ENCODE data around the gene ABCG1. TPM values are rescaled to one million over a fixed set of nuclear protein-coding genes. Genes with fewer than 3 reads are reported as not detected.

The ABCG1 gene
- total RNA-seq, 1 experiment from 2014 or later, result 2.5 TPM

DNA sequence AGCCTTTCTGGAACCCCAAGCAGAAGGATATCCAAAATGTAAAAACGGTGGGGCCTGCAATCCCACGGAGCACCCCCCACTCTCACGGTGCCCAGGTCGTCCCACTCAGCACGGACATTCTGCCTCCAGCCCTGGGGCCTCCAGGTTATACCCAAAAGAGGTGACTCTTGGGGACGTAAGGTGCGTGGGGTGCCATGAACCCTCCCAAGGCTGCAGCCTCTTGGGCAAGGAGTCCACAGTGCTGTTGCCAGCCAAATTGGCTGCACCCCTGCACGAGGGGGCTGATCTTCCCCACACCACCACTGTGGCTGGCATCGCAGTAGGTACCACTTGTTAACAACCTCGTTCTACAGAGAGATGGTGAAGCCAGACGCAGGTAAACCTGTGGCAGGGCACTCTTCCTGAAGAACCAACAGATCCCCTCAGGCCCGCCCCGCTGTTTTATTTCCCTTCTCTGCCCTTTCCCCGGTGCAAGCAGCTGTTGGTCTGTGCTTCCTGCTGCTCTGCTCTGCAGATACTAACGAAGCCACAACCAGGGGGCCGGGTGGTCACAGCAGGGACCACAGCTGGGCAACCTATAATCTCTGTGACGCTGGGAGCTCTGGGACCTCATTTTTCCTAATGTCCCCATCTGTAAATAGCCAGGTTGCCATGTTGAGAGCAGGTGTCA, 87.6 kb downstream of the ABCG1 start:
- DNase-seq (ENCODE audit: low spot score), result no peak

DNA sequence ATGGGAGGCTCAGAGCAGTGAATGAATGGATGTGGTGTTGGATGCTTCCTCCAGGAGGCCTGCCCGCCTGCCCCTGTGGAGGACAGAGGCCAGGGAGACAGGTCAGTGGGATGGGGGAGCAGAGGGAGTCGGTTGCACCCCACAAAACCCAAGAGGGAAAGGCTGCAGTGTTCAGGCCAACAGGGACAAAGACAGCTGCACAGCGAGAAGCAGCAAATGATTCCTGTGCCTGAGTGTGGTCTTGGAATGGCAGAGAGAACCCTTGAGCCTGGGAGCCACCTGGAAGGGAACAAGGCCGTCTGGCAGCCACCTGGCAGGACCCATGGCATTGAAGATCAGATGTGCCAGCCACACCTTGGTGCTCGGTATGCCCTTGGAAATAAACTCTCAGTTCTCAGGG, 88.2 kb downstream of the ABCG1 start:
- no peak for DNase-seq (ENCODE audit: low spot score)

DNA sequence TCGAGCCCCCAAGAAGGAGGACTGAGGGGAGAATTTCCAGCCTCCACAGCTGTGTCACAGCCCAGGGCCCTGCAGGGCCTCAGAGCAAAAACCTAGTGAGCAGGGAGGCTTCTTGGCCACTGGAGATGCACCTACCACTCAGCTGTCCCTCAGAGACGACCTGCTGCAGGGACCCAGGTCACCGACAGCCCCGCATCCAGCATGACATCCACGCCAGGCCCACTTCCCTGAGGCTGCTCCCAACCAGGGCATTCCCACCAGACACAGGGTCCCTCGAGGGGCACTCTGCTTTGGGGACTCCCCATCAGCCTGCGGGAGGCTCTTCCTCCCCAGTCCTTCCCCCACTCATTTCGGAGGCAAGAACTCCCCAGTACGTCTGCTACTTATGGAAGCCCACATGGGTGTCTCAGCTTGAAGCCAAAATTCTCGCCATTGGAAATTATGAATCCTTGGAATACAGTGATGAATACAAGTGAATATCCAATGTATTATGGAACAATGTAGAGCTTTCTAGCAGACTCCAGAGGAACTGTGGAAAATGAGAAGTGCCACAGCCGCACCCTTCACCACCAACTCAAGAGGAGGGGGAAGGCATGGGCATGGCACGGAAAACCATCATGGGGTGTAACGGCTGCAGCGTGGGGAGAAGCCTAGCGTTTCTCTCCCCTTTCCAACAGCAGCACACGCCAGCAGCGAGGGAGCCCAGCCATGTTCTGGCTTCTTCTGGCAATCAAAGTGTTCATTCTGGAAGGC, 89.4 kb downstream of the ABCG1 start:
- no peak for DNase-seq (ENCODE audit: low spot score)

DNA sequence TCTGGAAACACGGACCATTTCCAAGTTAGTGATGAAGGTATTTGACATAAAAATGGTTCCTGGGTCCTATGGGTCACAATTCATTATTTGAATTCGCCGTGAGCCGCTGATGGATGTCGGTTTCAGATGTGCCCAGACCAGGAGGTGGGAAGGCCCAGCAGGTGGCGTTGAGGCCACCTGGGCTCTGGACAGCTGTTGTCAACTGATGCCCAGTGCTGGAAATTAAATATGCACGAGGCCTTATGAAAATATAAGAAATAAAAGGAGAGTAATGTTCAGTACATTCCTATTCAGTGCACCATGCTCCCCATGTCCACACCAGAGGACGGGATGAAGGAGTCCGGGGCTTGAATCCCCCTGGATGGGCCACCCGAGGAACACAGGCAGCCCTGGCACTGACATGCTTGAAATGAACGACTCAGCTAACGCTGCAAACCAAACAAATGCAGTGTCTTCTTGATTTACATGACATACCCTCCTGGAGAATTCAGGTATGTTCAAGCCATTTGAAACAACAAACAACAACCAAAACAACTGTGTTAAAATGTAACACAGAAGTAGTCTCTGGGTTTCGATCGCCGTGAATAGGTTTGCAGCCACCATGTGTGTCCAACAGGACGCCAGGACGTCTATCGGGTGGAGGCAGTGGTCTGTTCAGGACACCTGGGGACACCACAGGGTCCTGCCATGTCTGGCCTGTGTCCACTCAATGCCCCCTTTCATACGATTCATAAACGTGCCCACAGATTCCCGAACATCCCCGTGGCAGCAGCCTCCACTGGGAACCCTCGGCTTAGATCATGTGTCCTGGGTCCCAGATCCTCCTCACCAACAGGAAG, 90.2 kb downstream of the ABCG1 start:
- no peak for DNase-seq (ENCODE audit: low spot score)

DNA sequence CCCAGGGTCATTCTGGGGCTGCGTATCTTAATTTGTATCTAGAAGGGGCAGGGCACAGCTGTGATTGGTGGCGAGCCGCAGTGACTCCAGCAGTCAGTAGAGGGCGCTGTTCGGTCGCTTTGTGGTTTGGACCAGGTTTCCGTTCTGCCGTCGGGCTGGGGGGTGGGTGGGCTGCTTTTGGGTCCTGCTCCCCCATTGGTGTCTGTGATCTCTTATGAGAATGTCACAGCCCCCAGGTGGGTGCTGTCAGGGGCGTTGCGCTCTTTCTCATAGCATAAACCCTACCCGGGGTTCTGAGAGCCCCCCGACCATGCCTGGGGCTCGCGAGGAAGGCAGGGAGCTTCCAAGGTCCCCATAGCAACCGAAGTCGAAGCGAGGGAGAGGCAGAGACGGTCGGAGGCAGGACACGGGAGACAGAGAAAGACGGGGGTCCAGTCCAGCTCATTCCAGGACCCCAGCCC, 90.8 kb downstream of the ABCG1 start:
- DNase-seq (ENCODE audit: low spot score), result peak; percentile 54

DNA sequence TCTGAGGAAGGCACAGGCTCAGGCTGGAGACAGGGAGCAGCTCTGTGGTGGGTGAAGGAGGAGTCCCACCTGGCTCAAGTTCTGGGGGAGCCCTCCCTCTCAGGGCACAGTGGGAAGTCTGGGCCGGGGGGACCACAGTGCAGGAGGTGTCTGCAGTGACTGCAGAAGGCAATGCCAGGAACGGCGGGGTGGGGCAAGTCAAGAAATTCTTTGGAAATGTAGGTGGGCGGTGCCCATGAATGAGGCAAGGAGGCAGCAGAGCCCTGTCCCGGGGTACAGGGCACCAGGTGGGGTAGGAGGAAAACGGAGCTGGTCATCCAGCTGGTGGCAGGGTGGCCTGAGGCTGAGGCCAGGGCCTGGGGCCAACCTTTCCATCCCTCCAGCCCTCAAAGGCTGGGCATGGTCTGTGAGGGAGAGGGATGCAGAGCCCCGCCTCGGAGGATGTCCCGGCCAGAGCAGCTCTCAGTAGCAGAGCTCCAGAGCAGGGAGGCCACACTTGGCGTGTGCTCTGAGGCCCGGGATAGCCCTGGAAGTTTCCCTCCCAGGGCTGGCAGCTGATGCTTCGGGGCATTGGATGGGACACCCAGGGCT, 91.6 kb downstream of the ABCG1 start:
- no peak for DNase-seq (ENCODE audit: low spot score)

DNA sequence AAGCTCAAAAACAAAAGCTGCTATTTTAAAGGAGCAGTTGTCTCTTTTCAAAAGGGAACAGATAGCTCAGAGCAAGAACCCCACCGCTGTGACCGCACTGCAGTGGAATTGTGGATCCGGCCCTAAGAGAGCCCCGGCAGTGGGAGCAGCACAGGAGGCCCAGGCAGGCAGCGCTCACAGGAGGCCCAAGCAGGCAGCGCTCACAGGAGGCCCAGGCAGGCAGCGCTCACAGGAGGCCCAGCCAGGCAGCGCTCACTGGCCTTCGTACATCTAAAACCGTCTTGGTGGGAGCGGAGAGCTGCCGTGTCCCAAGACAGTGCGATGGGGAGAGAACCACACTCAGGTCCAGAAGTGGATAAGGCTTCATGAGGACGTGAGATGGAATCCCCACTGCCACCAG, 92.2 kb downstream of the ABCG1 start:
- DNase-seq (ENCODE audit: low spot score), result no peak

DNA sequence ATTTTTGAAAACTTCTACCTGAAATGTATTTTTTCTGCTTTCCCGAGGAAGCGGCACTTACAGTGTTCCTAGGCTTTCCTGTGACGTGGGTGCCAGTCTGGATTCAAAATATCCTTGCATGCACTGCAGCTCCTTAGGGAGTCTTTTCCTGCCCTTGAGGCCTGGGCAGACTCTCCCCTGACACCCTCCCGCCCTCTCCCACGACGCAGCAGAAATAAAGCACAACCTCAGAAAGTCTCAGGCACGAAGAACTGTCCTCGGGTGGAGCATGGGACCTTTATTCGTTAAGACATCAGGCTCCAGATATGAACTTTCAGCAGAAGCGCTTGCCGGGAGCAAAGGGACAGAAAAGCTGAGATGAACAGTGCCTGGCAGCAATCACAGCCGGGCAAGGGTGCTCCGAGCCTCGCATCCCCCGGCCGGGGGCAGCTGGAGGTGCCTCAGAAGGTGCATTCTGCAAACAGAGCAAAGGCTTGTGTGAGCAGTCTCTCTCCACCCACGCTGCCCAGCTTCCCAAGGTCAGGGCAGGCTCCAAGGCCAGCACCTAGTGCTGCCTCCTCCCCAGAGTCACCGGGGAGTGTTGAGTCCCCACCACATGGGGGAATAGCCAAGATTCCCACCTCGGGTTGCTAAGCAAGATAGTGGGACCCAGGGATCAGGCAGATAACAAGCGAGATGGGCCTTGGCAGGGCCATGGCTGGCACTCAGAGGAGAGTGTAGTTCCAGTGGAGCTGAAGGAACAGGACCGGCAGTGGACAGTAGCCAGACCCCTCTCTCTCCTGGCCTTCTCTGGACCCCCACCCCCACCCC, 93.1 kb downstream of the ABCG1 start:
- no peak for DNase-seq (ENCODE audit: low spot score)

DNA sequence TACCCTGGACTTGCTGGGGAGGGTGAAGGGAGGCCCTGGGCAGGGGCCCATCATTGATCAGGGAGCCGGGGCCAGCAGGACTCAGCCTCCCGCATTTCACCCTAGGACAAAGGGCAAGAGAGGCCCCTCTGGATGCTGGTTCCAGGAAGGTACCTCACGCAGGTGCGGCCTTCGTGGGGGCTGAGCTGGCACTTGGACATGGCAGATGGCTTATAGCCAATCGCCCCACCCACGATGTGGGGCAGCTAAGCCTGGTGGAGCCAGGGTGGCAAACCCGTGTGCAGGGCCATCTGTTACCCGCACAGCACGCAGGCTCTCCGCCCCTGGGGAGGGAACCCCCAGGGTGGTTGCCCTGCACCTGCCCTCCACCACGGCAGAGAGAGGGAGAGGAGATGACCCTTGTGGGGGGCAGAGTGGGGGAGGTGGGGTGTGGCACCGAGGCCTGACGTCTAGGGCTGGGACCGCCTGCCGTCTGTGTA, 93.7 kb downstream of the ABCG1 start:
- DNase-seq (ENCODE audit: low spot score), result no peak

DNA sequence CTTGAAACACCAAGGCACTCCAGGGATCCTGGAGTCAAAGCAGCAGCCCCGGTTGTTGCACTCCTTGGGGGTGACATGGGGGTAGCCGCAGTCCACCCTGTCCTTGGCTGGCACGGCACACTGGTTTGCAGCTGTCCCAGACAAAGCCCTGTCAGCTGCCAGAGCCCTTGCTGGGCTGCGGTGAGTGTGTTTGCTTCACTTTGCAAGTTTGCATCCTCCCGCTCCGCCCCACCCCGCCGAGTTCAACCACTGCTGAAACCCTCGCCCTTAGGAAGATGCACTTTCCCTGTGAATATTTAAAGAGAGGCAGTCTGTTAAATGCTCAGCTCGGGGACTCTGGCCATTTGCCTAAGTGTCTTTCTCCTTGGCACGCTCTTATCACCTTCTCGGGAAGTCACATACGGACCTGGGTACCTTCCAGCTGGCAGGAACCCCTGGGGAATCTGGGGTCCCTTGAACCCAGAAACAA, 94.6 kb downstream of the ABCG1 start:
- no peak for DNase-seq (ENCODE audit: low spot score)

DNA sequence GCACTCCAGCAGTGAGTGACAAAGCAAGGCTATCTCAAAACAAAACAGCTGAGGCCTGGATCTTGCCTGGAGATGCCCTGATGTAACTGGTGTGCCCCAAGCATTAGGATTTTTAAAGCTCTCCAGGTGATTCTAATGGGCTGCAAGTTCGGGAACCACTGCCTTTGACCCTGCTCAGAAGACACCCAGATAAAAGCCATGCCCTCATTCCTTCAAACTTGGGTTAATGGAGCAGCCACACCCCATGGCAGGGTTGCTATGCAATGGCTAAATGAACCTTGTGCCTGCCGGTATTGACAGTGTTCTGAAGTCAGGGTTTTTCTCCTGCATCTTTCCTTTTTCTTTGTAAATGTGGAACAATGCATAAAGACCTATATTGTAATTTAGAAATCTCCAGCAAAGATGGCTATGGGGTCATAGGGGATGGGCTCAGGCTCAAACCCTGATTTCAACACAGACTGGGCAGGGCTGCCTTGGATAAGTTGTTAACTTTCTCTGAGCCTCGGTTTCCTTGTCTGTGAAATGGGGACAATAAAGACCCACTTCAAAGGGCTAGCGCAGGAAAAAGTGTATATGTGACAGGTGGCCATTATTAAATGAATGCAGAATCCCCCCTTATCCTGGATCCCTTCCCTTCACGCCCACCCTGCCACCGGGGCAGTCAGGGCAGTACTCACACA, 95.8 kb downstream of the ABCG1 start:
- no peak for DNase-seq (ENCODE audit: low spot score)

DNA sequence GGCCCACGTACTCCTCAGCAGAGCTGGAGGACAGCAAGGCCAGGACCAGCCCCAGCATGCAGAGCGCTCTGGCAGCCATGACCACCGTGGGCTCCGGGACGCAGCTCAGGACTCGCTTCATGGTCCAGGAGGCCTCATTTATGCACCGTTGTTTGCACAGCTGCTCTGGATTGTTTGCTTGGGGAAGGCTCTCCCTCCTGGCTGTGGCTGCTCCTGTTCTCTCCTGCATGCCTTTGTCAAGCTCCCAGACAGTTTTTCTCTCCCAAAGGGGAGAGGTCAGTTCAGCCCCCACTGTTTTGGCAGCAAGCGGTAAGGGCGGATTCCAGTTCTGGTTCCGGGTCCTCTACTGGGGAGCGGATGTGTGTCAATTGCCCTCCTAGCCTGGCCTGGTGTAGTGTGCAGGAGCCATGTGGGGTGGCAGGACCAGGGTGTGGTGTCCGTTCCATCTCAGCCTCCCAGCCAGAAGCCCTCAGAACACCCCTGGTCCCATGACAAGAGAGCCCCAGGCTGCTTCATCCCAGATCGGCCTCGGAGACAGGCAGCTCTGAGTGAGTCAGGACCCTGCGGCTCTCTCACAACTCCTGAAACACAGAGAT, 96.5 kb downstream of the ABCG1 start, which contains the start of gene TFF3:
TFF3 (minus strand) TSS at position 114 of the 596 bp plus-strand sequence; CDS start at position 79, 35 bp downstream.
- no peak for DNase-seq (ENCODE audit: low spot score)

DNA sequence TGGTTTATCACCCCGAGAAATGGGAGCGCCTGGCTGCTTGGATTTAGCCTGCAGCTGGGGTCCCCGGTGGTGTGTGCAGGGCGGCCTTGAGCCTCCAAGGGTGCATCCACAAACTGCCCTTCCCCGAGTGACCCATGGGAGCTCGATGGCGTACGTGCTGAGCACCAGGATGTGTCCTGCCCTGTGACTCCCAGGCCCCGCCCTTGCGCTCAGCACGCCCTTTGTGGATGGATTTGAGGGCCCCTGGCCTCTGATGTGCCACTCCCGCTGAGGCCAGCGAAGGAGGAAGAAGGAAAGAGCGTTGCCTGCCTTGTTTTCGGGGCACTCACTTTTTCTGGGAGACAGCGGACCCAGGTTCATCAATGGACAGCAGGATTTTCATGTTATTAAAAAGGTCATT, 98.0 kb downstream of the ABCG1 start:
- no peak for DNase-seq (ENCODE audit: low spot score)

DNA sequence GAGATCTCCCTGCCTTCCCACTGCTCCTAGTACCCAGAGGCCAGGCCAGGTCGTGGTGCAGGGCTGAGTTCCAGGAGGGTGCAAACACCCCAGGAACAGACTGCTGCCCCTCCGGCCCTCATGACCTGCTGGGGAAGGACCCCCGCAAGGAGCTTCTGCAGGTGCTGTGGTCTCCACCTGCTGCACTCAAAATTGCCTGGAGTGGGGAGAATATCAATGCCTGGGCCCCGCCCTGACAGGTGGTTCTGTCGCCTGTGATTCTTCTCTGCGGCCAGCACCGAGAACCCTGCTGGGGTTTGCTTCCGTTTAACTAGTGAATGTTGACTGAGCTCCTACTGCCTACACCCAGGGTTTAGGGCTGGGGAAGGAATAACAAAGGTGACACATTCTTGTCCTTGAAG, 98.4 kb downstream of the ABCG1 start:
- DNase-seq (ENCODE audit: low spot score), result no peak

DNA sequence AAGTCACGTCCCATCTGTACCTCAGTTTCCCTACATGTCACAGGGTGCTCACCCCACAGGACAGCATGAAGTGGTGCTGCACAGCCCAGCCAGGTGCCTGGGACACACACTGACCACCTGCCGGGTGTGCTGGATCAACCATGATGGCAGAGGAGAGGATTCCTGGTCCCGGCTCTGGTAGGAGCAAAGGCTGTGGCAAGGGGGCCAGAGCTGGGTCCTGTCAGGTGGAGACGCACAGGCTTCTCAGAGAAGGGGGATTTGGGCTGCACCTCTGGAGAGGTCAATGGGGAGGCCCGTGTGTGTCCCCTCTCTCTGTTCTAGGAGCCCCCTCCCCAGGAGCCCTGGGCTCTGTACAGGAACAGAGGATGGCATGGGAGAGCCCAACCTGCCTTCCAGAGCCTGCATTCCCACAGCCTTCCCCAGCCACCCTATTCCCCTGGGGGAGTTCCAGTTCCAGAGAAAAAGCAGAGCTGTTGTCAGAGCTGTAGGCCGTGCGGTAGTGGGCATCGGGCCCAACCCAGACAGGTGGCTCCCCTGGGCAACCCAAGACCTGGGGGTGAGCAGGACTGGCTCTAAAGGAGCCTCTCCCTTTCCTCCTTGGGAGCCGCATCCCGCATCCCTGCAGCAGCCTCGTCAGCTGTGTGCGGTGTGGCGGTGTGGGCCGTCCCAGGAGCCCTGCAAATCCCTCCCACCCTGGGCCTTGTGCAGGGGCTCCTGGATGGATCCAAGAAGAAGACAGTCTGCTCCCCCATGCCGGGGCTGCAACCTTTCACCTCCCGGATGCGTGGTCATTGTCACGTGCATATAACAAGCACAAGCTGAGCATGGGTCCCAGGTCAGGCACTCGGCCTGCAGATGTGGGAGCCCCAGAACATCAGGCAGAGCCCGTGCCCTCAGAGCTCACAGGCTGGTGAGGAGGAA, 99.1 kb downstream of the ABCG1 start:
- DNase-seq (ENCODE audit: low spot score), result no peak

DNA sequence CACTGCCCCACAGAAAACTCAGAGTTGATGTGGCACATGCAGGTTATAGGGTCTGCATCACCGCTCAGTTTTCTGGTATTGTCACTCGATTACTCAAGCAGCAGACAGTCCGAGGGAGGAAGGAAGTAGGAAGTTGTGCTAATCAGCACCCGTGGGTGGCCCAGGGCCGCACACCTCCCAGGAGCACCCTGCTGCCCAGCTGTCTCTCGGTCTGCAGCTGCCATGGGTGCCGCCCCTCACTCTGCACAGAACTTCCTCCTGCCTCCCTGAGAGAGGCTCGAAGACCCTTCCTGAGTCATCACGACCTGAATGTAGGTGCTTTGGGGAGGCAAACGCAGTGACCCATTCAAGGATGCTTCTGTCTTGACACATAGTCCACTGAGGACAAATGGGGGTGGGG, 100.4 kb downstream of the ABCG1 start:
- DNase-seq (ENCODE audit: low spot score), result no peak

DNA sequence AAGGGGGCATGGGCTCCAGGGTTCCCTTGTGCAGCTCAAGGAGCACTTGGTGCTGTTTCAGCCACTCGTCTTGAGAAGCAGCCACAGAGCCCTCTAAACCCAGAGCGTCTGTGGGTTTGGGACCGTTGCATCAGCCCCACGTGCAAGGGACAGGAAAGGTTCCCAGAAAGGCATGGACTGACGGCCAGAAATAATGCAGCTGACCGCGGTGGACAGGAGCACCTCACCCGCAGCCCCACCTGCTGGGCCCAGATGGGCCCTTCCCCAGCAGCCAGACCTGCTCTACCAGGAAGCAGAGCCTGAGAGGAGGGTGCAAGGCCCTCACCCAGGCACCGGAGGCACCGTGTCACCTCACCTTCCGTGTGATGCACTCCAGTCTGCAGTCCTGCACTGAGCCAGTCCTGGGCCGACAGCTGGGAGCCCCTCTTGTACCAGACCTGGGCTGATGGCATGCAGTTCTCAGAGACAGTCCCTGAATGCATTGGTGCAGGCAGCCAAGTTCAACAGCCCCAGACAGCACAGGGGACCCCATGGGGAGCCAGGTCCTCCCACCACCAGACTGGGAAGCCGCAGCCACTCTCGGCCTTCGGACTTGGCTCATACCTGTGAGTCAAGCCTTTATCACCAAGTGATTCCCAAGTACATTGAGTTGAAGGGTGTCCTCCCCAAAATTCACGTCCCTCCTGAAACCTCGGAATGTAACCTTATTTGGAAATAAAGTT, 101.1 kb downstream of the ABCG1 start:
- DNase-seq (ENCODE audit: low spot score), result no peak

DNA sequence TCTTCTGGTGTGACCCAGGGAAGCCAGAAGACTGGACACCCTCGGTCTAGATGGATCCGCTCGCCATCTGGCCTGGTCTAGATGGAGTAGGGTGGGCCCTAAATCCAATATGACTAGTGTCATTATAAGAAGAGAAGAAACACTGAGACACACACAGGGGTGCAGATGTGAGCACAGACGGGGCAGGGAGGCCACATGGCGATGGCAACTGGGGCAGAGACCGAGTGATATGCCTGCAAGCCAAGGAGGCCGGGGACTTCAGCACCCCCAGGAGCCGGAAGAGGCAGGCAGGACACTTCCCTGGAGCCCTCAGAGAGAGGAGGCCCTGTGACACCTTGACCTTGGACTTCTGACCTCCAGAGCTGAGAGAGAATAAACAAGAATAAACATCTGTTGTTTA, 101.9 kb downstream of the ABCG1 start:
- DNase-seq (ENCODE audit: low spot score), result no peak

All from A172 (cell line).